ENCODE data around the gene CTNNBIP1. TPM values are rescaled to one million over a fixed set of nuclear protein-coding genes. Genes with fewer than 3 reads are reported as not detected.

The CTNNBIP1 gene
- total RNA-seq, 1 experiment from 2014 or later, result 58.9 TPM

DNA sequence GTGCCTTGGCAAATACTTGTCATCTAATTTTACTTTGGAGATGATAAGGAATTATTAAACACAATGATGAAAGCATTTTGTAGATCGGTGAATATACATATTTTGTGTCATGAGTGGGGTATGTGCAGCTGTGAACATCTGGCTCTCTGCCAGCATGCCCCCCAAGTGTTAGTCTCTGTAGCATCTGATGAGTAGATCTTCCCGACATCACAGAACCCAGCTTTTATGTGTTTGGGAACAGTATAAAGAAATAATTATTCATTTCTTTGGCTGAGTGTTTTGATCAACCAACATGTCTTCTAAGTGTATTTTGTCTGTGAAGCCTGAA lies 4.5 kb upstream of the CTNNBIP1 start:
- Histone ChIP-seq H3F3A (ENCODE audit: insufficient read depth, low read depth) (no peaks in the 10 kb centered on the region), H3K79me2 (ENCODE audit: low read depth) (0 out of 2 replicates have a peak, but pooled peaks cover under 1% of the 10 kb centered on the region), H4K20me1 (ENCODE audit: insufficient read depth) (no peaks in the 10 kb centered on the region), H3K4me1 (replicated peaks; ENCODE audit: insufficient read depth) (peaks cover 4% of the 10 kb centered on the region), H3K4me3 (no peak overlapping the region), H2AFZ (no peak overlapping the region), H3K4me2 (no peak overlapping the region), H3K27me3 (ENCODE audit: insufficient read depth, low read depth) (no peaks in the 10 kb centered on the region), H3K36me3 (ENCODE audit: low read depth) (no peaks in the 10 kb centered on the region), H3K9me2 (ENCODE audit: insufficient read depth) (no peaks in the 10 kb centered on the region), H3K27ac (no peak overlapping the region), H3K9me3 (ENCODE audit: insufficient read depth, low read depth) (no peaks in the 10 kb centered on the region)
- TF ChIP-seq EZH2 (IDR thresholded peaks at IDR 0.05; ENCODE audit: low read depth), result no peak
- TF ChIP-seq, protein P1, sequence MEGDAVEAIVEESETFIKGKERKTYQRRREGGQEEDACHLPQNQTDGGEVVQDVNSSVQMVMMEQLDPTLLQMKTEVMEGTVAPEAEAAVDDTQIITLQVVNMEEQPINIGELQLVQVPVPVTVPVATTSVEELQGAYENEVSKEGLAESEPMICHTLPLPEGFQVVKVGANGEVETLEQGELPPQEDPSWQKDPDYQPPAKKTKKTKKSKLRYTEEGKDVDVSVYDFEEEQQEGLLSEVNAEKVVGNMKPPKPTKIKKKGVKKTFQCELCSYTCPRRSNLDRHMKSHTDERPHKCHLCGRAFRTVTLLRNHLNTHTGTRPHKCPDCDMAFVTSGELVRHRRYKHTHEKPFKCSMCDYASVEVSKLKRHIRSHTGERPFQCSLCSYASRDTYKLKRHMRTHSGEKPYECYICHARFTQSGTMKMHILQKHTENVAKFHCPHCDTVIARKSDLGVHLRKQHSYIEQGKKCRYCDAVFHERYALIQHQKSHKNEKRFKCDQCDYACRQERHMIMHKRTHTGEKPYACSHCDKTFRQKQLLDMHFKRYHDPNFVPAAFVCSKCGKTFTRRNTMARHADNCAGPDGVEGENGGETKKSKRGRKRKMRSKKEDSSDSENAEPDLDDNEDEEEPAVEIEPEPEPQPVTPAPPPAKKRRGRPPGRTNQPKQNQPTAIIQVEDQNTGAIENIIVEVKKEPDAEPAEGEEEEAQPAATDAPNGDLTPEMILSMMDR (conservative IDR thresholded peaks at IDR 0.05), result peak; percentile 44; the same call in 1 of the 2 replicates
- intact Hi-C loops (cut with micrococcal nuclease; ENCODE audit: unreplicated experiment), result loop anchor here (1.0 to 10.0 kb wide), 2 partner anchors 39 to 150 kb away; no protein-coding TSS in a partner anchor
- no peak for DNase-seq
- CTCF ChIA-PET, result interaction anchor here (0.6 to 1.4 kb wide), 5 partner anchors 37 to 299 kb away, joined by 3 to 16 read pairs (median 4); no protein-coding TSS in a partner anchor
- no TSS peak for BruUV-seq (replicated peaks)
- POLR2A ChIA-PET (ENCODE audit: unreplicated experiment), result interaction anchor here (0.6 to 0.7 kb wide), 2 partner anchors 39 to 41 kb away, joined by 3 to 4 read pairs; no protein-coding TSS in a partner anchor

DNA sequence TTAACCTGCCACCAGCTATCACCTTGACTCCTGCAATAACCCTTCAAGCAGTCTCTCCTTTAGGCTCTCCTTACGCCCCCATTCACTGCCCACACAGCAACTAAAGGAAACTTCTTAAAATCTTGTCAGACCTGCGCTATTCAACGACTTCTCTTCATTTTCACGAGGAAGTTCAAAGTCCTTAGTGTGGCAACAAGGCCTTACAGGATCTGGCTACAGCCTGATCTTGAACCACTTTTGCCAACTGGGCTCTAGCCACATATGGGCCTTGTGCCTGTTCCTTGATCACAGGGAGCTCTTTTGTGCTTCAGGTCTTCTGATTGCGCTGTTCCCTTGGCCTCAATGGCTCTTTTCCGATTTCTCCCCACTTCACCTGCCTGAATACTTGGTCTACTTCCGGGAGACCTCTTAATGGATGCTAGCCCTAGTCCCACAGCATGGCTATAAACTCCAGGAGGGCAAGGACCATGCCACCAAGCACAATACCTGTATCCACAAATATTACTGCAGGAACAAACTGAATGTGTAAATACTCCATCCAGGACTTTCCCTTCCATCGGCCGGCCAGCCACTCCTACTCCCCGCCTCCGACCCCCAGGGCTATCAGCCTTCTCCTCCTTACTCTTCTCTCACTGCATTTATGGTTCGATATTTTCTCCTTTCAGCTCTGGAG lies 2.3 kb upstream of the CTNNBIP1 start:
- Histone ChIP-seq H4K20me1 (ENCODE audit: insufficient read depth) (no peaks in the 10 kb centered on the region), H3K27me3 (ENCODE audit: insufficient read depth, low read depth) (no peaks in the 10 kb centered on the region), H3K9me3 (ENCODE audit: insufficient read depth, low read depth) (no peaks in the 10 kb centered on the region), H3K4me1 (replicated peaks; ENCODE audit: insufficient read depth) (peaks cover 12% of the 10 kb centered on the region), H3F3A (ENCODE audit: insufficient read depth, low read depth) (no peaks in the 10 kb centered on the region), H3K9me2 (ENCODE audit: insufficient read depth) (no peaks in the 10 kb centered on the region), H2AFZ (no peak overlapping the region), H3K79me2 (ENCODE audit: low read depth) (peaks cover 18% of the 10 kb centered on the region), H3K4me2 (no peak overlapping the region), H3K36me3 (ENCODE audit: low read depth) (no peaks in the 10 kb centered on the region), H3K4me3 (no peak overlapping the region), H3K27ac (no peak overlapping the region)
- CTCF ChIA-PET, result no interaction called here
- POLR2A ChIA-PET (ENCODE audit: unreplicated experiment), result no interaction called here
- no TSS peak for BruUV-seq (replicated peaks)
- no peak for DNase-seq
- intact Hi-C loops (cut with micrococcal nuclease; ENCODE audit: unreplicated experiment), result loop anchor here (10.0 kb wide), 1 partner anchor 148 kb away; no protein-coding TSS in a partner anchor
- TF ChIP-seq, protein P1 (conservative IDR thresholded peaks at IDR 0.05), result no peak
- no peak for TF ChIP-seq EZH2 (IDR thresholded peaks at IDR 0.05; ENCODE audit: low read depth)

- intact Hi-C loops (cut with micrococcal nuclease; ENCODE audit: unreplicated experiment), result loop anchor here (1.0 to 10.0 kb wide), 2 partner anchors 32 to 146 kb away; no protein-coding TSS in a partner anchor
- H3K4me3 ChIP-seq, result peak overlapping the region; percentile 58
- H3K27ac ChIP-seq, result peak overlapping the region; percentile 64
- no peaks in the 10 kb centered on the region for H3F3A ChIP-seq (ENCODE audit: insufficient read depth, low read depth)
- ChIA-PET CTCF (interaction anchor here (0.6 to 1.0 kb wide), 3 partner anchors 17 to 126 kb away, joined by 4 to 7 read pairs (median 4); no protein-coding TSS in a partner anchor), POLR2A (ENCODE audit: unreplicated experiment) (interaction anchor here (0.8 kb wide), 1 partner anchor 20 kb away, joined by 4 read pairs; no protein-coding TSS in a partner anchor)
- peaks cover 12% of the 10 kb centered on the region for H3K4me1 ChIP-seq (replicated peaks; ENCODE audit: insufficient read depth)
- no peaks in the 10 kb centered on the region for H3K27me3 ChIP-seq (ENCODE audit: insufficient read depth, low read depth)
- H3K9me3 ChIP-seq (ENCODE audit: insufficient read depth, low read depth), result no peaks in the 10 kb centered on the region
- no peaks in the 10 kb centered on the region for H3K36me3 ChIP-seq (ENCODE audit: low read depth)
- peak overlapping the region; percentile 83 for H3K4me2 ChIP-seq
- peak overlapping the region; percentile 80 for H2AFZ ChIP-seq
- H4K20me1 ChIP-seq (ENCODE audit: insufficient read depth), result no peaks in the 10 kb centered on the region
- no peaks in the 10 kb centered on the region for H3K9me2 ChIP-seq (ENCODE audit: insufficient read depth)
- TSS peak; percentile 95 for BruUV-seq (replicated peaks)
- no peak for TF ChIP-seq EZH2 (IDR thresholded peaks at IDR 0.05; ENCODE audit: low read depth)
- peak; percentile 89 to 100 for DNase-seq
- peaks cover 18% of the 10 kb centered on the region for H3K79me2 ChIP-seq (ENCODE audit: low read depth)
Observed at GRCh38 chr1:9910423-9911178, 532 bp upstream of the CTNNBIP1 start.

Measured in PC-9 (cell line).